SK-N-SH (cell line): ENCODE results near the gene CORT.

Experiments
- CHD2 ChIP-seq: fragments of 150-350 bp; IDR thresholded peaks from 2 replicates; pipeline ENCODE4 v1.6.1; 2018; ENCODE audit warnings: low read length; ENCODE audit not compliant: partially characterized antibody
- CTCF ChIP-seq: fragments of 200-600 bp; sonication (generic); IDR thresholded peaks from 2 replicates; pipeline ENCODE4 v1.6.1; 2017; ENCODE audit warnings: antibody characterized with exemption, mild to moderate bottlenecking, moderate library complexity
- EP300 ChIP-seq, 2 experiments: IDR thresholded peaks; 2 replicates each; pipeline versions ENCODE4 v1.4.0 to v1.6.1; 2012; ENCODE audit warnings: borderline replicate concordance in 1 of 2, low read depth in 1 of 2, low read length in 1 of 2
- EZH2phosphoT487 ChIP-seq: fragments of 200-600 bp; sonication (generic); IDR thresholded peaks from 2 replicates; pipeline ENCODE4 v1.6.1; 2017; ENCODE audit warnings: low read depth, mixed run types, mild to moderate bottlenecking, antibody characterized with exemption, moderate library complexity, borderline replicate concordance
- MAX ChIP-seq: IDR thresholded peaks from 2 replicates; pipeline ENCODE4 v1.4.0; 2012; ENCODE audit warnings: low read depth
- NRF1 ChIP-seq: IDR thresholded peaks from 2 replicates; pipeline ENCODE4 v1.6.1; 2012; ENCODE audit warnings: low read depth, mild to moderate bottlenecking, low read length
- POLR2AphosphoS5 ChIP-seq: IDR thresholded peaks from 2 replicates; pipeline ENCODE4 v1.6.1; 2012; ENCODE audit warnings: low read depth, low read length
- RAD21 ChIP-seq: IDR thresholded peaks from 2 replicates; pipeline ENCODE4 v1.6.1; 2012; ENCODE audit warnings: mild to moderate bottlenecking, low read length
- RFX5 ChIP-seq: IDR thresholded peaks from 2 replicates; pipeline ENCODE4 v1.6.1; 2012; ENCODE audit warnings: mild to moderate bottlenecking, improper control_type of control experiment, low read length
- RXRA ChIP-seq: IDR thresholded peaks from 2 replicates; pipeline ENCODE4 v1.4.0; 2012; ENCODE audit warnings: low read depth, mild to moderate bottlenecking, borderline replicate concordance
- TAF1 ChIP-seq: IDR thresholded peaks from 2 replicates; pipeline ENCODE4 v1.6.1; 2012; ENCODE audit warnings: low read depth, mild to moderate bottlenecking, low read length, moderate library complexity, borderline replicate concordance
- TEAD4 ChIP-seq: IDR thresholded peaks from 2 replicates; pipeline ENCODE4 v1.4.0; 2012; ENCODE audit warnings: mild to moderate bottlenecking, borderline replicate concordance; ENCODE audit not compliant: insufficient read depth
- ZBTB33 ChIP-seq: IDR thresholded peaks from 2 replicates; pipeline ENCODE4 v1.4.0; 2012; ENCODE audit warnings: low read depth, borderline replicate concordance
- TF ChIP-seq, protein P1 (sequence below): IDR thresholded peaks from 2 replicates; pipeline ENCODE4 v1.6.1; 2012; ENCODE audit warnings: mild to moderate bottlenecking, low read depth, low read length, moderate library complexity

DNA sequence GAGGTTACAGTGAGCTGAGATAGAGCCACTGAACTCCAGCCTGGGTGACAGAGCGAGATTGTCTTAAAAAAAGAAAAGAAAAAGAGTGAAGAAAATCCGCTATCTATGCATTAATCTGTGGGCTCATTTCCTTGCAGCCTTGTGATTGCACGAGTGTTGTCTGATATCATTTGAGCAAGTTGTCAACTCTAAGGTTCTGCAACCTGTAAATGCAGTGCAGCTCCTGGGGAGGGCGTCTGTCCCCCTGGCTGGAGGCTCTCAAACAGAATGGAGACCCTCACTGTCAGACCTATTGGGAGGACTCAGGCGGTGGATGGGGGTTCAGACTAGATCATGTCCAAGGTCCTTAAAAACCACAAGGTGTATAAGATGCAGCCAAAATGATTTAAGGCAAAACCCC, 6.2 kb downstream of the CORT start:
- no peak for TF ChIP-seq CTCF
- no peak for TF ChIP-seq RXRA
- TF ChIP-seq, protein P1, sequence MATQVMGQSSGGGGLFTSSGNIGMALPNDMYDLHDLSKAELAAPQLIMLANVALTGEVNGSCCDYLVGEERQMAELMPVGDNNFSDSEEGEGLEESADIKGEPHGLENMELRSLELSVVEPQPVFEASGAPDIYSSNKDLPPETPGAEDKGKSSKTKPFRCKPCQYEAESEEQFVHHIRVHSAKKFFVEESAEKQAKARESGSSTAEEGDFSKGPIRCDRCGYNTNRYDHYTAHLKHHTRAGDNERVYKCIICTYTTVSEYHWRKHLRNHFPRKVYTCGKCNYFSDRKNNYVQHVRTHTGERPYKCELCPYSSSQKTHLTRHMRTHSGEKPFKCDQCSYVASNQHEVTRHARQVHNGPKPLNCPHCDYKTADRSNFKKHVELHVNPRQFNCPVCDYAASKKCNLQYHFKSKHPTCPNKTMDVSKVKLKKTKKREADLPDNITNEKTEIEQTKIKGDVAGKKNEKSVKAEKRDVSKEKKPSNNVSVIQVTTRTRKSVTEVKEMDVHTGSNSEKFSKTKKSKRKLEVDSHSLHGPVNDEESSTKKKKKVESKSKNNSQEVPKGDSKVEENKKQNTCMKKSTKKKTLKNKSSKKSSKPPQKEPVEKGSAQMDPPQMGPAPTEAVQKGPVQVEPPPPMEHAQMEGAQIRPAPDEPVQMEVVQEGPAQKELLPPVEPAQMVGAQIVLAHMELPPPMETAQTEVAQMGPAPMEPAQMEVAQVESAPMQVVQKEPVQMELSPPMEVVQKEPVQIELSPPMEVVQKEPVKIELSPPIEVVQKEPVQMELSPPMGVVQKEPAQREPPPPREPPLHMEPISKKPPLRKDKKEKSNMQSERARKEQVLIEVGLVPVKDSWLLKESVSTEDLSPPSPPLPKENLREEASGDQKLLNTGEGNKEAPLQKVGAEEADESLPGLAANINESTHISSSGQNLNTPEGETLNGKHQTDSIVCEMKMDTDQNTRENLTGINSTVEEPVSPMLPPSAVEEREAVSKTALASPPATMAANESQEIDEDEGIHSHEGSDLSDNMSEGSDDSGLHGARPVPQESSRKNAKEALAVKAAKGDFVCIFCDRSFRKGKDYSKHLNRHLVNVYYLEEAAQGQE = no peak
- no peak for TF ChIP-seq CHD2
- TF ChIP-seq RFX5 = no peak
- no peak for TF ChIP-seq TEAD4
- no peak for TF ChIP-seq MAX
- no peak for TF ChIP-seq NRF1
- no peak for TF ChIP-seq EZH2phosphoT487
- TF ChIP-seq RAD21 = no peak
- TF ChIP-seq POLR2AphosphoS5 = no peak
- no peak for TF ChIP-seq EP300 (IDR thresholded peaks at IDR 0.05; ENCODE audit: borderline replicate concordance in 1 of 2, low read depth in 1 of 2, low read length in 1 of 2)
- TF ChIP-seq TAF1 = no peak
- no peak for TF ChIP-seq ZBTB33
